GM12873 (cell line): Measurements from ENCODE around the gene CNOT6L.

Source experiments
- TF ChIP-seq, protein P1 (sequence below): IDR thresholded peaks from 2 replicates; pipeline ENCODE4 v1.5.1; 2012; ENCODE audit warnings: low read depth, mild to moderate bottlenecking, moderate library complexity, low read length, control low read depth; ENCODE audit not compliant: insufficient read depth; ENCODE audit errors: missing control alignments

Gene CNOT6L

GRCh38 chr4:77751764-77752163, 67.4 kb downstream of the CNOT6L start:
- TF ChIP-seq, protein P1, sequence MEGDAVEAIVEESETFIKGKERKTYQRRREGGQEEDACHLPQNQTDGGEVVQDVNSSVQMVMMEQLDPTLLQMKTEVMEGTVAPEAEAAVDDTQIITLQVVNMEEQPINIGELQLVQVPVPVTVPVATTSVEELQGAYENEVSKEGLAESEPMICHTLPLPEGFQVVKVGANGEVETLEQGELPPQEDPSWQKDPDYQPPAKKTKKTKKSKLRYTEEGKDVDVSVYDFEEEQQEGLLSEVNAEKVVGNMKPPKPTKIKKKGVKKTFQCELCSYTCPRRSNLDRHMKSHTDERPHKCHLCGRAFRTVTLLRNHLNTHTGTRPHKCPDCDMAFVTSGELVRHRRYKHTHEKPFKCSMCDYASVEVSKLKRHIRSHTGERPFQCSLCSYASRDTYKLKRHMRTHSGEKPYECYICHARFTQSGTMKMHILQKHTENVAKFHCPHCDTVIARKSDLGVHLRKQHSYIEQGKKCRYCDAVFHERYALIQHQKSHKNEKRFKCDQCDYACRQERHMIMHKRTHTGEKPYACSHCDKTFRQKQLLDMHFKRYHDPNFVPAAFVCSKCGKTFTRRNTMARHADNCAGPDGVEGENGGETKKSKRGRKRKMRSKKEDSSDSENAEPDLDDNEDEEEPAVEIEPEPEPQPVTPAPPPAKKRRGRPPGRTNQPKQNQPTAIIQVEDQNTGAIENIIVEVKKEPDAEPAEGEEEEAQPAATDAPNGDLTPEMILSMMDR, result no peak

DNA sequence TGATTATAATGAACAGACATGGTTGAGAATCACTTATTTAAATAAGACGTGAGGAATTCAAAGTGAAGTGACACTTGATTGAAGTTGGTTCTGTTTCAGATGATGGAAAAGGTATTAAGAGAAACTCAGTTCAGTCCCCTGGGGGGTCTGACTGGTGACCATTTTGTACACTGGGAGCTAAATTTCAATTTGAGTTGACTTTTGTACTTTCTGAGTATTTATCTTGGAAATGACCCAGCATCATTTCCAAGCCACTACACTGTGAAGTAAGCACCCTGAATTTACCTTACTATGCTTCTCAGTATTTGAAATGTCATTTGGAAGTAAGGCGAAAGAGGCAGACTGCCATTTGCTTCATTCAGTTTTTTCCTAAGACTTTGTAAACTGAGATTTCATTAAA, 73.4 kb downstream of the CNOT6L start:
- TF ChIP-seq, protein P1, result no peak

GRCh38 chr4:77742054-77742453, 77.1 kb downstream of the CNOT6L start:
- TF ChIP-seq, protein P1, result no peak

- TF ChIP-seq, protein P1, result no peak
Measured at GRCh38 chr4:77740480-77740879, 78.7 kb downstream of the CNOT6L start.

GRCh38 chr4:77734928-77735327, 84.2 kb downstream of the CNOT6L start:
- TF ChIP-seq, protein P1, result no peak

DNA sequence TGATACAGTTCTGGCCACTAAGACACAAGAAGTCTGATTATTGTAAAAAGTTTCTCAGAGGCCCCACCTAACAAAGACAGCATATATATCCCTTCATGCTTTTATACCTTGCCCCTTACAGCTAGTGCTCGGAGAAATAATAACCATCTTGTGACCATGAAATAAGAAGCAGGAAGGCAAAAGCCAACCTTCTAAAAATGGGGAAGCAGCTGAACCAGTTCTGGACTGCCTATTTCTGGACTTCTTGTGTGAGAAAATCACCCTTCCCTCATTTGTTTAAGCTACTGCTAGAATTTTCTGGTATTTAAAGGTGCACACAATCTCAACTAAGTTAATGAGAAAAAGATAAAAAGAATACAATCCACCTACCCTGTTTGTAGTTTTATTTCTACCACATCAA, 87.5 kb downstream of the CNOT6L start:
- TF ChIP-seq, protein P1, result no peak

- TF ChIP-seq, protein P1, result peak; percentile 18
Measured at GRCh38 chr4:77728420-77728819, 90.7 kb downstream of the CNOT6L start.
